SKM-1 treated with dmso at 0.1 percent for 144 hours (cell line): ENCODE results near the gene SLF2.

Source experiments
- DNase-seq: peaks from one replicate; lab custom pipeline; 2025; ENCODE audit not compliant: unreplicated experiment; lab: John Stamatoyannopoulos, UW

The SLF2 gene

DNA sequence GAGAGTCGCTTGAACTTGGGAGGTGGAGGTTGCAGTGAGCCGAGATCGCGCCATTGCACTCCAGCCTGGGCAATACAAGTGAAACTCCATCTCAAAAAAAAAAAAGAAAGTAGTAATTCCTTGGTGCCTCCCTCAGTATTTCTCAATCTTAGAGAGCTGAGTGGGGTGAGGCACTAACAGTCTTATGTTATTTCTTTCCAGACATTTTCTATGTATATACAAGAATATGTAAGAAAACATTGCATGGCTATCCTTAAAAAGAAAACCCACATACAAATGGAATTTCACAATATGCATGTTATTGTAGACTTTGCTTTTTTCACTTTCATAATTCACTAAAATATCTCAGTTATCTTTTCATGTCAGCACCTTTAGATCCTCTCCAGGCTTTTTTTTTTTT is 13.6 kb upstream of the SLF2 start:
- no peak for DNase-seq

DNA sequence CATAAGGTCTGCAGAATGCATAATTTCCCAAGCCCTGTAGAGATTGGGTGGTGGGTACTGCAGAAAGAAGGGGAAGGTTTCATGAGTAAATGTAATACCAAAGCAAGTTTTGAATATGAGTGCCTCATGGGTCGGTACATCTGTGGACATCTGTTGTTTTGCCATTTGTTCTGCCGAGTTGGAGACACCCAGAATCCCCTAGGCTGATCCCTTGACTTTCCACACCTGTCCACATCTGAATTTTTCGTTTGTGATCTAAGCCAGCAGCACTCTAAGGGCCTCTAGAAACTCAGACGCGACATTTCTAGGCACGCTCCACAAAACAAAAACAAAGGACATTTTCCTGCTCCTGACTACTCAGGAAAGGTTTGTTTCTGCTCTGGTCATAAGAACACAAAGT is 11.7 kb upstream of the SLF2 start:
- DNase-seq, result no peak

DNA sequence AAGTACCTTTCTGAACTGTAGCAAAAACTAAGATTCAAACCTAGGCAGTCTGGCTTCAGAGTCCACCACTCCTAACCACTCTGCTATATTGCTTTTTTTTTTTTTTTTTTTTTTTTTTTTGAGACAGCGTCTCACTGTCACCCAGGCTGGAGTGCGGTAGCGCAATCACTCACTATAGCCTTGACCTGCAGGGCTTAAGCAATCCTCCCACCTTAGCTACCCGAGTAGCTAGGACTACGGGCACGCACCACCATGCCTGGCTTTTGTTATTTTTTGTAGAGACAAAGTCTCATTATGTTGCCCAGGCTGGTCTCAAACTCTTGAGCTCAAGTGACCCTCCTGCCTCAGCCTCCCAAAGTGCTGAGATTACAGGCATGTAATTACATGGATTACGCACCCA is 10.1 kb upstream of the SLF2 start:
- DNase-seq, result no peak

DNA sequence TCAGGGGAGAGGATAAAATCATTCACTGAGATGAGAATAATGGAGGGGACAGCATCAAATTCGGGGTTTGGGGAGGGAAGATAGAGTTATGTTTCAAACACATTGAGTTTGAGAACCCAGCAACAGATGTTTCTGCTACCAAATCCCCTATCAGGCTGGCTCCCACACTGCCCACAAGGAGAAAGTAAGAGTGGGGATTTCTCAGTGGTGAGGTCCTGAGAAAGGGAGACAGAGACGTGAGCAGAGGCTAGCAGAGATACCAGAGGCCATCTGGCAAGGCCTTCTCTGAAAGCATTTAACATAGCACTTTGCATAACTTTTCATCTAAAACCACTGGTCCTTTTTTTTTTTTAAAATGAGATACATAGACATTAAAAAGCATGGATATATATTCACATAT is 7.8 kb upstream of the SLF2 start:
- DNase-seq, result no peak

DNA sequence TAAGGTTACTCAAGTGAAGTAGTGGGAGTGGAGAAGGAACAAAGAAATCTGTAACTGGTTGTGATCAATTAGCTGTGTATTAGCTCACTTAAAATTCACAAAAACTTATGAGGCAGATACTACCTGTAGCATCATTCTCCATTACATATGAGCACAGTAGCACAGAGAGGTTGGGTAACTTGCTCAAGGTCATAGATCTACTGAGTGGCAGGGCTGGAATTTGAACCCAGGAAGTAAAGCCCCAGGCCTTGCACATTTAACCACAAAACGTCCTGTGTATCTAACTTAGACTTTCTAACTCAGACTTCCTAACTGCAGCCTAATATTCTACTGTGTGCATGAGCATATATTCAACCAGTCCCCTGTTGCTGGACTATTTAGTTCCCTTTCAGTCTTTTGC is 5.6 kb upstream of the SLF2 start:
- DNase-seq, result no peak

DNA sequence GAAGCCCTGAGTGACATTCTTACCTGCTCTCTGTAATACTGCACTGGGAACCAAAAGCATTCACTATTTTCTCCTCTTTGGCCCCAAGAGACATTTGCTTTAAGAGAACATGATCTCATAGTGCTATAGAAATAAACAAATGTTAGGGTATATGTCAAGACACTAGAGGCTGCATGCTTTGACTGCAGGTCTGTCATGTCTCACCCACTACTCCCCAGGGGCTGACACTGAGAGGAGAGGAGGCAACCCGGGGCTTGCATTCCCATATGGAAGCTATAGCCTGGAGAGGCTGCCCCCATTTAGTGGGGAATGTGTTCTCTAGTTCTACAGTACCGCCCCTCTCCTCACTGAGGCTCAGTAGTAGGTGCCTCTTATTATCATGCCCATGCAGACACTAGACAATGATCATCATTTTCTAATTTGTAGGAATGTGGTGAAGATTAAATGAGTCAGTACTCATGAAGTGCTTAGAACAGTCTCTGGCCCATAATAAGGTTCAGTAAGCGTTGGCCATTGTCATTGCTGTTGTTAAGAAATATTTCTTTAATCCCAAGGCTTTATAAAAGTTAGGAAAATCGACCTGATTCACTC is 4.9 kb upstream of the SLF2 start:
- DNase-seq, result no peak

DNA sequence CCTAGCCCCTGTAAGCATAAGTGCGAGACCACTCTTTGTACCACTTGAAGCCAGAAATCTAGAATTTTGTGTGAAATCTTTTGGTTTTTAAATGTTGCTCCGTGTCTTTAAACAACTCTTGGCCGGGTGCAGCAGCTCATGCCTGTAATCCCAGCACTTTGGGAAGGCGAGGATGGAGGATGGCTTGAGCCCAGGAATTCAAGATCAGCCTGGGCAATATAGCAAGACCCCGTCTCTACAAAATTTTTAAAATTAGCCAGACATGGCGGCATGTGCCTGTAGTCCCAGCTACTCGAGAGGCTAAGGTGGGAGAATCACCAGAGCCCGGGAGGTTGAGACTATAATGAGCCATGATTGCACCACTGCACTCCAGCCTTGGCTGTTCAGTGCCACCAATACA is 4.4 kb upstream of the SLF2 start:
- DNase-seq, result no peak

DNA sequence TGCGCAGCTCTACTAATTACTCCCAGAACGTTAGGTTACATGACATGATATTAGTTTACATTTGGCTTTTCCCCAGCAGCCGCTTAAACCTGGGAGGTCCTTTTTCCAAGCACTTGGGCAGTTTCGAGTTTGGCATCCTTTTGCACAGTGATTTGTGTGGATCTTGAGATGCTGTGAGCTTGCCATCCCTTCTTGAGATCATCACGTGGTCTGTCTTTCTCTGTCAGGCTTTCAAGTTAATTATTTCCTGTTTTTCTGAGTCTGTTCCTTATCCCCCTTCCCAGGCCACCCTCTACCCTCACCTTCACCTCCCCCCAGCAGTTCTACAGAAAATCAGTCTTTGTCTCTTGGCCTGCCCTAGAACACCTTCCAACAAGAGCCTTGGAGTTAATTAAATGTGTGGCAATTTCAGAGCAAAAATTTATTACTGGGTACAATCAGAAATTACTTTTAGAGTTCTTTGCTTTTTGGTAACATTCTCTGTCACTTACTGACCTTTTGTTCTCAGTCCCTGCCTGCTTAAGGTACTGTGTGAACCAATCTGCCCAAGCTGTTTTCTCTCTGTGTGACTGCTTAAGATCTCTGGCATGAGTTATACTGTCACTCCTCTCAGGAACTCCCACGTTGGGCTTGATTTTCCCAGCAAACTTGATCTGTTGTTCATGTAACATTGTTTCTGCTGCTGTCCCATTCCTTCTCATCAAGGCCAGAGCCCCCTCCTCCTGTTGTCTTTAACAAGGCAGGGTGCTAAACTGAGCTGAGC is 3.1 kb upstream of the SLF2 start:
- no peak for DNase-seq

DNA sequence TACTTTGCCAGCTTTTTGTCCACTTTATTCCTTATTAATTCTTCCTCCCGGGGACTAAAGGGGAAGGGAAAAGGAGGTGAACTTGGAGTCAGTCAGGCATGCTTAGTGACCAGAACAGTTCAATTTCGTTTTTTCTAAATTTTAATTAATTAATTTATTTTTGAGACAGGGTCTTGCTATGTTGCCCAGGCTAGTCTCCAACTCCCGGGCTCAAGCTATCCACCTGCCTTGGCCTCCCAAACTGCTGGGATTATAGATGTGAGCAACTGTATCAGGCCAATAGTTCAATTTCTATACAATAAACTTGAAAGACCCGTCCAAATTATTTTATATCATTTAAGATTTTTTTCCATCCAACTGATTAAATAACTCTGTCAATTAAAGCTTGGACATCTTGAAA is 1.3 kb upstream of the SLF2 start:
- DNase-seq, result no peak

DNA sequence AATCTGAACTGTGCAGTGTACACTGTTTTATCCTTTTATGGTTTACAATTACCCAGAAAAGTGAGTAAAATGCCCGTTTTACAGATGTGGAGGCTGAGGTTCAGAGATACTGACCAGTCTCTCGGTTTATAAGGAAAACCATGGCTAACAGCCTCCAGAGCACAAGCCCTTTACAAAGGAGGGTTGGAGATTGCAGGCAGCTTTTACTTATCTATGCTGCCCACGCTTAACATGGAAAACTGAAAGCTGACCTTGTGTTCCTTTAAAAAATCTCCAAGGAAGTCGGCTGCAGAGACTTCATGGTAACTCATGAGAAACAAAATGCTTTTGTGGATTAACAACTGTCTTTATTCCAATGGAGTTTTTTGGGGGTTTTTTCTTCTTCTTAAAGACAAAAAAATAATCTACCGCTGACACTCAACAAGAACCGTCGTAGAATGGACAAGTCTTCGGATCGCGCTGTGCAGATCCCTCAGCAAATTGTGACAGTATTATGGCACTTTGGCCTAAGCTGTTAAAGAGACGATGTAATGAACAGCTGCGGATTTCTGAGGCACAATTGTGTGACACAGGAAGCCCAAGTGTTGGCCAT is 654 bp upstream of the SLF2 start:
- no peak for DNase-seq

DNA sequence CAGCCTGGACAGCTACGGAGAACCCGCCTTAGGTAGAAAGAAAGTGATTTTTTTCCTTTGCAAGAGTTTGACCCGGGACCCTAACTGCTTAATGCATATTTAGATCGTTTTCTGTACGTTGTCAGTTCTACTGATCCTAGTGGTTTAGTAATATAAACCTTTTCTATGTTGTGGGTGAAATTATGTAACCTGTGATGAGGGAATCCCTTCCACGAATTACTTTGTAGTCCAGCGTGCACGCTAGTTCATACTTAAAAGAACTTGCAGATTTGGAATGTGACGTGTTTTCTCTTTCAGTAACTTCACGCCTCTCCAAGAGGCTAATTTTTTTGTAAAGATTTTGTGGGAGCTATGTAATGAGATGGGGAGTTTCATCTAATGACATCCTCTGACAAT is 705 bp downstream of the SLF2 start:
- no peak for DNase-seq

DNA sequence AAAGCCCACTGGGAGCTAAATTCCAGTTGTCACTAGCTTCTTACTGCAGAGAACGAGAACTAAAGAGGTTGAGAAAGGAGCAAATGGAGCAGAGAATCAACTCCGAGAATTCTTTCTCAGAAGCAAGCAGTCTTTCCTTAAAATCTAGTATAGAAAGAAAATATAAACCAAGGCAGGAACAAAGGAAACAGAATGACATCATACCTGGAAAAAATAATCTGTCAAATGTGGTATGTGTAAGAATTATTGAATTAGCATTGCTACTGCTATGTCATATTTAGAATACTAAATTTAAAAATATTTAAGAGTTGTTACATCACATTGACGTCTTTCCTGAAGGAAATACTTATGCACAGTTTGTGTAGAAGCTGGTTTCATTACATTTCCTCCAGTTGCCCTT is 4.3 kb downstream of the SLF2 start:
- no peak for DNase-seq

DNA sequence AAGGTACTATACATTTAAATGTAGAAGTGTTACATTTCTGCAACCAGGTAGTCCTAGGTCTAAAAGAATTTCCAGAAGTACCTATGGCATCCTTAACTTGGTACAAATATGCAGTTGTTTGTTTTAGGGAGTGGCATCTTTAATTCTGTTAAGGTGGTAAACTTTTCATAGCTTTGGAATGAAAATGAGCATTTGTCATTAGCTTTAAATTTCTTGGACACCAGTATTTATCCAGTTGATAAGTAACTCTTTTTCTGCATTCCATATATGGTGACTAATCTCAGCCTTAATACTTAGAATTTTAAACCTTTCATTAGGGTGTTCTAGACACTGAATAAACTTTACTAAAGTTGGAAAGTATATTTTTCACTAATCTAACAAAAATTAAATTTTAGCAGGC is 10.8 kb downstream of the SLF2 start:
- DNase-seq, result no peak

DNA sequence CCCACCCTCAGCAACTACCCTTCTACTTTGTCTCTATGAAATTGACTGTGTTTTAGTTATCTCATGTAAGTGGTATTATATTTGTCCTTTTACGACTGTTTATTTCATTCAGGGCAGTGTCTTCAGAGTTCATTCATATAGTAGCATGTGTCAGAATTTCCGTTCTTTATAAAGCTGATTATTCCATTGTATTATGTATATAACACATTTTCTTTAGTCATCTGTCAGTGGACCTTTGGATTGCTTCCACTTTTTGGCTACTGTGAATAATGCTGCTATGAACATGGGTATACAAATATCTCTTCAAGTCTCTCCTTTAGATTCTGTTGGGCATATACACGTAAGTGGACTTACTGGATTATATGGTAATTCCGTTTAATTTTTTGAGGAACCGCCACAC is 14.5 kb downstream of the SLF2 start:
- DNase-seq, result no peak

DNA sequence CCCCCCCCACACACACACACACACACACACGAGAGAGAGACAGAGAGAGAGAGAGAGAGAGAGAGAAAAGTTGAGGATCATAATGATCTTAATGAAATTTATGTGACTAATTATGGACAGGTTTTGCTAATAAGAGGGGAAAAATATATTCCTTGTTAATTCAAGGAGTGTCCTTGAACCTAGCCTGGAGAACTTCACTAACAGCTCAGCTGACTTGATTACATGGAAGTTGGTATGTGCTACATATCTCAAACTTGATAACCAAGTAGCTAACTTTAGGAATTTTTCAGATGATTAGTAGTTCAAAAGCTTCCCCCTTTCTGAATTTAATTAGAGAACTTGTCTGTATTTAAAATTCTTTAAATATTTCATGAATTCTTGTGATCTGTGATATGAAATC is 15.3 kb downstream of the SLF2 start:
- DNase-seq, result no peak

DNA sequence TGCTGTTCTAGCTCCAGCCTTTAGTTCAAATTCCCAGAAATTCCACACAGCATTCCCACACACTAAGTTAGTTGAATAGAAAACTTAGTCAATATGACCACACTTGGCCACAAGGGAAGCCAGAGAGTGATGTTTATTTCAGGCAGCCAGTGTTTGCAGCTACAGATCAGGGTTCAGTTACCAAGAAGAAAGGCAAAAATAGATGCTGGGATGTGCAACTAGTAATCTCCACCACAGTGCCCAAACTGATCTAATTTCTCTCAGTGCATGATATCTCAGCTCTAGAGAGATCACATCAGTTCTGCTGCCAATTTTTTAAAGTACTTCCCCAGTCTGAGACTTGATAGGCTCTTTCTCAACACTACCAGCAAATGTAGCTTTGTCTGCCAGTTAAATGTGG is 17.6 kb downstream of the SLF2 start:
- no peak for DNase-seq

DNA sequence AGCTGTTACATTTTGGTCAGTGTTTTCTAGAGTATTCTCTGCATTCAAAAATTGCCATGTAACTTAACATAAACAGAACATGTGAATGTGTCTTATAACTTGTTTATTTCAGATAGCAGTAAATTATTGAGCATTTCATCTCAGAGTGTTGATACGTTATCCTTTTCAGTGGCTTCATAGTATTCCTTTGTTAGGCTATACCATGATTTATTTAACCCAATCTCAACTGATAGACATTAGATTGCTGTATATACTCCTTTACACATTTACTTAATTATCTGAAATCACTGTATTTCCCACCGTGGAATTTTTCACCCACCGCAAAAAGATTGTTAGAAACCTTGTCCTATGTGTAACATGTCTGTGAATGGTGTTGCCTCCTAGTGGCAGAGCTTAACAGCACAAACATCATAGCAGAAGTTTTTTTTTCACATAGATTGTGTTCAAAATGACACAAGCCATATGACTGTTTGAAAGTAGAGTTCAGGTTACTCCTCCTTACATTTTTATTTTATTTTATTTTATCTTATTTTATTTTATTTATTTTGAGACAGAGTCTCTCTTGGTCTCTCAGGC is 21.4 kb downstream of the SLF2 start:
- DNase-seq, result no peak

DNA sequence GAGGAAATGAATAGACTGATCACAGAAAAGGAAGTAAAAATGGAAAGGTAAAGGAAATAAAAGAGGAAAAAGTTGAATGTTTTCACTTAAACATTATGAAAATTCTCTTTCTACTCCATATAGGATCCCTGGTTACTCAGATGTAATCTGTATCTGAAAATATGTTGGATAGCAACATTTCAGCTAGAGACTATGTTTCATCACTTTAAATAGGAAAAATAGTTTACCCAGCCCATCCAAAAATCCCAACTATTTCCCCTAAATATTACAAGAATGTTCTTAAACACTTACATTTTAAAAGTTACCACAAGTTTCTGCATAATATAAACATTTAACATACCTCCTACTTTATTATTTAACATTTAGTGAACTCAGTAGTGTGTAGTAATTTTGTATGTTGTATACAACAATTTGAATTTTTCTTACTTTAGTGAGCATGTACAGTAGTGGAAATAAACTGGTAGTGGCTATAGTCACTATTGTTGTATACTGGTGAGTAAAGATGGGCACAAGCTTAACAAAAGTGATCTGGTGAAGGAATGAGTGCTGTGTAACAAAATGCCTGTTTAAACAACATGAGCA is 27.1 kb downstream of the SLF2 start:
- DNase-seq, result no peak

DNA sequence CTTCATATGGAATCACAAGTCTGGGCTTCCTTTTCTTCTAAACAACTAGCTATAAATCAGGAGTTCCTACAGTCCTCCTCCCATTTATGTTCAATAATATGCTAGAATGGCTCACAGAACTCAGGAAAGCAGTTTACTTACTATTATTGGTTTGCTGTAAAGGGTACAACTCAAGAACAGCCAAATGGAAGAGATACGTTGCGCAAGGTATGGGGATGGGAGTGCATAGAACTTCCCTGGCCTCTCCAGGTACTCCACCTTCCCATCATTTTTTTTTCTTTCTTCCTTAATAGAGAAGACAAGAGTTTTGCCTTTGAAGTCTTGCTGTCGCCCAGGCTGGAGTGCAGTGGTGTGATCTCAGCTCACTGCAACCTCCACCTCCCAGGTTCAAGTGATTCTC is 29.5 kb downstream of the SLF2 start:
- no peak for DNase-seq

DNA sequence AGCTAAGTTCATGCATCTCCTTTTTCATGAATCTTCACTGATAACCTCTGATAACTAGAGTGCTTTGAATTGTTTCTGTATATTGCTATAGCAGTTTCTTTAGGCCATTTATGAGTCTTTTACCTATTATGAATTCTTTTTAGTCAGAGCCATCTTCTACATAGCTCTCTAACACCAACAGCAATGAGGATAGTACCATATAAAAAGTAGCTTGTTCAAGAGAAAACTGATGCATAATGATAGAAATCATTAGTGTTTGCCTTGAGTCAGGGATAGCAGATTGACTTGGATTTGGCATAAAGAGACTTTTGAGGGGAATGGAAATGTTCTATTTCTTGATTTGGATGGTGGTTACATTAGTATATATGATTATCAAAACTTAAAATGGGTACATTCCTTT is 30.7 kb downstream of the SLF2 start:
- no peak for DNase-seq

DNA sequence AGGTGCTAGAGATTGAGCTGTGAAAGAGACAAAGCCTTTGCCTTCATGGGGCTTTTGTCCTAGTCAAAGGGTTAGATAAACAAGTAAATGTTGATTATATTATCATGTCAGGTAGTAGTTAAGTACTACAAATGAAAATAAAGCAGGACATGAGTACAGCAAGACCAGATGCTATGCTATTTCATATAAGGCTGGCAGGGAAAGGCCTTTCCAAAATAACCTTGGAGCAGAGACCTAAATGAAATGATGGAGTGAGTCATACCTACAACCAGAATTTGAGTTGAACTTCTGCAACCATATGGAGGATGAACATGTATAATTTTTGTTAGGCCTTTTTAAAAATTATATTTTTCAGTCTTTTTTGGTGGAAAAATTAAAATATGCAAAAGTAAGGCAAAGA is 33.0 kb downstream of the SLF2 start:
- DNase-seq, result no peak

DNA sequence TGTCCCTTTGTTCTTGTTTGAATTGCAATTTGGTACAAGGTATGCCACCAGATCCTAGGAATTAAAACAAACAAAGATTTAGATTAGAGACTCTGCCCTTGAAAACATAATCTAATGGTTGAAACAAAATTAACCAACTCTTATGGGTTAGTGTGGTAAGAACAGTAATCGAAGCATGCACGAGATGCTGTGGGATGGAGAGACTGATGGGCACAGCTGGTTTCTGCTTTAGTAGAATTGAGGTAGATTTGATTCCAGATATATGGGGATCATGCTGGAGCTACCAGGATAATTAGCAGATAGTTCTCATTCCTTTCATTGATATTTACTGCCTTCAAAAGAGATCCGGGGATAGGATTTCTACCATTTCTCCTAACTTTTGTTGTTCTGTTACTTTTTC is 36.2 kb downstream of the SLF2 start:
- DNase-seq, result no peak
